Keratinocyte (primary cell): ENCODE results near the gene ATG4A. TPM values are rescaled to one million over a fixed set of nuclear protein-coding genes. Genes with fewer than 3 reads are reported as not detected.

Experiments
- DNase-seq: peaks from one replicate; pipeline ENCODE4 v3.0.0-alpha.2; 2011; ENCODE audit warnings: low read depth, missing footprints, low spot score
- FAIRE-seq: peaks from 2 replicates; lab custom pipeline; 2011; peaks lifted over from hg19 to GRCh38; lab: Jason Lieb, UNC
- H2AFZ ChIP-seq: 2 replicates; pipeline ENCODE4 v1.6.0; 2012; ENCODE audit warnings: low read length, control low read depth, inconsistent platforms; ENCODE audit not compliant: control insufficient read depth
- H3K27ac ChIP-seq: 2 replicates; pipeline ENCODE4 v1.5.1; 2011; ENCODE audit warnings: low read length; ENCODE audit not compliant: control insufficient read depth, insufficient read depth
- H3K27me3 ChIP-seq: 3 replicates; pipeline ENCODE4 v1.6.0; 2011; ENCODE audit warnings: low read length; ENCODE audit not compliant: control insufficient read depth, insufficient read depth; ENCODE audit errors: extremely low read depth
- H3K36me3 ChIP-seq, 2 experiments: 2 replicates in 1 of 2; 3 replicates in 1 of 2; pipeline ENCODE4 v1.5.1; 2011; ENCODE audit warnings: low read length in 2 of 2, mild to moderate bottlenecking in 1 of 2; ENCODE audit not compliant: control insufficient read depth in 2 of 2, insufficient read depth in 2 of 2; ENCODE audit errors: extremely low read depth in 1 of 2
- H3K4me1 ChIP-seq: 3 replicates; pipeline ENCODE4 v1.5.1; 2011; ENCODE audit warnings: low read length; ENCODE audit not compliant: control insufficient read depth, insufficient read depth; ENCODE audit errors: extremely low read depth
- H3K4me2 ChIP-seq: 3 replicates; pipeline ENCODE4 v1.6.0; 2011; ENCODE audit warnings: low read depth, low read length; ENCODE audit not compliant: control insufficient read depth, insufficient read depth; ENCODE audit errors: extremely low read depth
- H3K4me3 ChIP-seq, 3 experiments: fragments of 200-600 bp in 1 of 3; sonication (generic) in 1 of 3; 2 replicates in 2 of 3; 3 replicates in 1 of 3; pipeline ENCODE4 v1.5.1; 2011 to 2016; ENCODE audit warnings: low read length in 3 of 3, mild to moderate bottlenecking in 3 of 3, control low read depth in 2 of 3, inconsistent platforms in 1 of 3, low read depth in 1 of 3, mixed read lengths in 1 of 3, mixed run types in 1 of 3, moderate library complexity in 1 of 3; ENCODE audit not compliant: control insufficient read depth in 2 of 3, insufficient read depth in 2 of 3; ENCODE audit errors: extremely low read depth in 1 of 3
- H3K79me2 ChIP-seq: 2 replicates; pipeline ENCODE4 v1.6.0; 2012; ENCODE audit warnings: low read length; ENCODE audit not compliant: control insufficient read depth, insufficient read depth
- H3K9ac ChIP-seq: 3 replicates; pipeline ENCODE4 v1.6.0; 2011; ENCODE audit warnings: low read length; ENCODE audit not compliant: control insufficient read depth, insufficient read depth; ENCODE audit errors: extremely low read depth
- H3K9me1 ChIP-seq: 3 replicates; pipeline ENCODE4 v1.6.0; 2011; ENCODE audit warnings: low read length; ENCODE audit not compliant: control insufficient read depth, insufficient read depth; ENCODE audit errors: extremely low read depth
- H3K9me3 ChIP-seq: 2 replicates; pipeline ENCODE4 v1.5.1; 2012; ENCODE audit warnings: low read depth, low read length; ENCODE audit not compliant: control insufficient read depth
- H4K20me1 ChIP-seq: 3 replicates; pipeline ENCODE4 v1.6.0; 2011; ENCODE audit warnings: low read length; ENCODE audit not compliant: control insufficient read depth, insufficient read depth; ENCODE audit errors: extremely low read depth
- CTCF ChIP-seq, 3 experiments: IDR thresholded peaks in 1 of 3; conservative IDR thresholded peaks in 1 of 3; optimal IDR thresholded peaks in 1 of 3; 2 replicates in 2 of 3; 3 replicates in 1 of 3; pipeline versions ENCODE3 to v1.5.1; 2011; ENCODE audit warnings: low read length in 3 of 3, mild to moderate bottlenecking in 3 of 3, moderate library complexity in 2 of 3, control low read depth in 1 of 3, inconsistent platforms in 1 of 3; ENCODE audit not compliant: insufficient read depth in 2 of 3; ENCODE audit errors: extremely low read depth in 1 of 3
- EZH2 ChIP-seq: IDR thresholded peaks from one replicate; pipeline ENCODE4 v1.6.1; 2012; ENCODE audit warnings: inconsistent platforms, mild to moderate bottlenecking, low read length, moderate library complexity
- dilution Hi-C: fragments of 300-500 bp; cut with MboI; formaldehyde crosslinking; loops from one replicate; pipeline ENCODE4 v1.7.0; 2020; ENCODE audit warnings: low sequenced_read_pairs; ENCODE audit not compliant: extremely low pct_ligation_motif_present
- polyA plus RNA-seq, 5 experiments: library from polyadenylated mRNA; depleted of rRNA in 3 of 5; stranded (reverse) in 3 of 5; stranded (forward) in 1 of 5; unstranded in 1 of 5; fragments of >200 nt; gene quantifications; 1 replicate in 1 of 5; 2 replicates in 3 of 5; 3 replicates in 1 of 5; pipeline versions ENCODE4 v1.2.1 to v1.2.3, GENCODE V29; 2011 to 2012; ENCODE audit warnings: missing spikeins in 2 of 5, low read depth in 1 of 5, low replicate concordance in 1 of 5

ATG4A gene
- polyA plus RNA-seq, 1 donor (not counting 4 experiments of a cell fraction or from before 2014, with no cell fraction given), result 19.3 TPM

GRCh38 chrX:108165383-108166111 lies 74.0 kb downstream of the ATG4A start:
- peak; percentile 13 for FAIRE-seq

GRCh38 chrX:108167211-108167872 lies 75.8 kb downstream of the ATG4A start:
- H3K9ac ChIP-seq, result no peak overlapping the region
- no peak overlapping the region for H2AFZ ChIP-seq
- H3K27ac ChIP-seq, result no peak overlapping the region
- H3K4me3 ChIP-seq, result no peak overlapping the region
- no peak for FAIRE-seq
- DNase-seq, result no peak
- no peak overlapping the region for H3K4me2 ChIP-seq
- H3K27me3 ChIP-seq, result no peaks in the 10 kb centered on the region
- H3K4me1 ChIP-seq, result no peaks in the 10 kb centered on the region
- H3K9me3 ChIP-seq, result no peaks in the 10 kb centered on the region
- dilution Hi-C loops, result no loop called here
- no peaks in the 10 kb centered on the region for H4K20me1 ChIP-seq
- no peaks in the 10 kb centered on the region for H3K79me2 ChIP-seq
- no peaks in the 10 kb centered on the region for H3K9me1 ChIP-seq
- H3K36me3 ChIP-seq, result no peaks in the 10 kb centered on the region
- TF ChIP-seq CTCF (optimal IDR thresholded peaks at IDR 0.05 in 1 of 3, IDR thresholded peaks at IDR 0.05 in 1 of 3, conservative IDR thresholded peaks at IDR 0.05 in 1 of 3; ENCODE audit: extremely low read depth in 1 of 3, insufficient read depth in 2 of 3, low read length in 3 of 3) (no peak), EZH2 (no peak)

More at GRCh38 chrX:108165383-108166111, 74.0 kb downstream of the ATG4A start:
- Histone ChIP-seq H4K20me1 (no peaks in the 10 kb centered on the region), H3K4me2 (no peak overlapping the region), H3K4me3 (no peak overlapping the region), H3K27me3 (peaks cover 2% of the 10 kb centered on the region), H3K4me1 (no peaks in the 10 kb centered on the region), H3K79me2 (no peaks in the 10 kb centered on the region), H3K9me3 (no peaks in the 10 kb centered on the region), H3K27ac (no peak overlapping the region), H3K9ac (no peak overlapping the region), H3K9me1 (no peaks in the 10 kb centered on the region), H3K36me3 (no peaks in the 10 kb centered on the region), H2AFZ (no peak overlapping the region)
- peak; percentile 44 to 61 (median 58) for TF ChIP-seq CTCF (optimal IDR thresholded peaks at IDR 0.05 in 1 of 3, IDR thresholded peaks at IDR 0.05 in 1 of 3, conservative IDR thresholded peaks at IDR 0.05 in 1 of 3; ENCODE audit: extremely low read depth in 1 of 3, insufficient read depth in 2 of 3, low read length in 3 of 3)
- no peak for TF ChIP-seq EZH2
- dilution Hi-C loops, result no loop called here
- no peak for DNase-seq
